Astrocyte of the cerebellum (primary cell): ENCODE results near the gene MST1.
"Not testable (repeated sequence)": the region's sequence is repeated elsewhere in the genome, so short reads cannot be mapped to it uniquely, and the experiment has no call there.

ENCODE experiments used
- DNase-seq: peaks from one replicate; pipeline ENCODE4 v3.0.0-alpha.2; 2011; ENCODE audit warnings: low read depth
- H3K4me3 ChIP-seq: 2 replicates; pipeline ENCODE4 v1.5.1; 2011; ENCODE audit warnings: mild to moderate bottlenecking, low read depth, low read length, moderate library complexity
- in situ Hi-C: cut with HindIII; loops from 2 replicates; pipeline ENCODE4 v1.10.0; 2017; ENCODE audit warnings: low sequenced_read_pairs
- TF ChIP-seq, protein P1 (sequence below): IDR thresholded peaks from 2 replicates; pipeline ENCODE4 v1.5.1; 2012; ENCODE audit warnings: low read length, low read depth, moderate library complexity, mild to moderate bottlenecking; ENCODE audit errors: missing control alignments

Gene MST1

DNA sequence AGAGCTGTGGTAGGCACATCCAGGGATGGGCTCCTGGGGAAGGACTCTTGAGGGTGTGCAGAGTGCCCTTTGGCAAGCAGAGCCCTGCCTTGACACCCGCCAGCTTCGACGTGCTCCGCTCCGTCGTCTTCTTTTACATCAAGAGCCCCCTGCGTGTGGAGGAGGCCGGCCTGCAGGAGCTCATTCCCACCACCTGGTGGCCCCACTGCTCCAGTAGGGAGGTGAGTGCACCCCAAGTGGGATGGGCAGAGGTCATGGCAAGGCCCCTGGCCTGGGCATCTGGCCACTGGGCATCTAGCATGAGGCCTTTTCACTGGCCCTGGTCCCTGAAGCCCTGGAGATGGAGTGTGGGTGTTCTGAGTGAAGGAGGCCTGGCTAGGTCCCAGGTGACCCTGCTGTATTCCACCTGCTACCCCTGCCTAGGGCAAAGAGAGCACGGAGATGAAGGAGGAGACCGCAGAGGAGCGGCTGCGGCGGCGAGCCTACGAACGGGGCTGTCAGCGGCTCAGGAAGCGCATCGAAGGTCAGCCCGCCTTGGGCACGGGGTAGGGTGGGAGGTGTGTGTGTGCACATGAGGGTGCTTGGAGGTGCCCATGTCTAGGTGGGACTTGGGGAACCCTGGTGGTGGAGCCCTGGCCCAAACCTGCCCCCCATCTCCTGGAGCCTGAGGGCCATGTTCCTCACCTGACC is 12.3 kb upstream of the MST1 start:
- TF ChIP-seq, protein P1, sequence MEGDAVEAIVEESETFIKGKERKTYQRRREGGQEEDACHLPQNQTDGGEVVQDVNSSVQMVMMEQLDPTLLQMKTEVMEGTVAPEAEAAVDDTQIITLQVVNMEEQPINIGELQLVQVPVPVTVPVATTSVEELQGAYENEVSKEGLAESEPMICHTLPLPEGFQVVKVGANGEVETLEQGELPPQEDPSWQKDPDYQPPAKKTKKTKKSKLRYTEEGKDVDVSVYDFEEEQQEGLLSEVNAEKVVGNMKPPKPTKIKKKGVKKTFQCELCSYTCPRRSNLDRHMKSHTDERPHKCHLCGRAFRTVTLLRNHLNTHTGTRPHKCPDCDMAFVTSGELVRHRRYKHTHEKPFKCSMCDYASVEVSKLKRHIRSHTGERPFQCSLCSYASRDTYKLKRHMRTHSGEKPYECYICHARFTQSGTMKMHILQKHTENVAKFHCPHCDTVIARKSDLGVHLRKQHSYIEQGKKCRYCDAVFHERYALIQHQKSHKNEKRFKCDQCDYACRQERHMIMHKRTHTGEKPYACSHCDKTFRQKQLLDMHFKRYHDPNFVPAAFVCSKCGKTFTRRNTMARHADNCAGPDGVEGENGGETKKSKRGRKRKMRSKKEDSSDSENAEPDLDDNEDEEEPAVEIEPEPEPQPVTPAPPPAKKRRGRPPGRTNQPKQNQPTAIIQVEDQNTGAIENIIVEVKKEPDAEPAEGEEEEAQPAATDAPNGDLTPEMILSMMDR: peak; percentile 63
- no peak overlapping the region for H3K4me3 ChIP-seq
- in situ Hi-C loops: no loop called here
- DNase-seq: no peak

DNA sequence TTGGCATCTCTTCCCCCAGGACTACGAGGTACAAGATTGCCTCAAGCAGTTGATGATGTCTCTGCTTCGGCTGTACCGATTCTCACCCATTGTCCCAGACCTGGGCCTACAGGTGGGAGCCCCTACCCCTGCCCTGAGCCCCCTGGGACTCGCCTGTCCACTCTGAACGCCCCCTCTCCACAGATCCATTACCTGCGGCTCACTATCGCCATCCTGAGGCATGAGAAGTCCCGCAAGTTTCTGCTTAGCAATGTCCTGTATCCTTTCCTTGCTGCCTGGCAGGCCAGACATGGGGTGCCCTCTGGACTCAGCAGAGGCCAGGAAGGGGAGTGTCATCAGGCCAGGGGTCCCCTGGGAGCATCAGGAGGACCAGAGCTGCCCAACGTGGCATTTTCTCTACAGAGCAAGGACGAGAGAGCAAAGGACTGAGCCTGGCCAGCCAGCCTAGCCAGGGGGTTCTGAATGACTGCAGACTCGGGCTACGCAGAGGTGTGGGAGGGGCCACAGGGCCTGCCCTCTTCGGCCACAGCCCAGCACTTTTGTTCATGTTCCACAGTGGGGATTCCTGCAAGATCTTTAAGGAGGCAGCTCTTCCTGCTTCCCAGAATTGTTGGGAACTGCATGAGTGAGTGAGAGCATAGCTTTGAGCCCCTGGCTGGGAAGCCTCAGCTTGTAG is 11.3 kb upstream of the MST1 start:
- TF ChIP-seq, protein P1: no peak
- no peak for DNase-seq
- in situ Hi-C loops: no loop called here
- no peak overlapping the region for H3K4me3 ChIP-seq

DNA sequence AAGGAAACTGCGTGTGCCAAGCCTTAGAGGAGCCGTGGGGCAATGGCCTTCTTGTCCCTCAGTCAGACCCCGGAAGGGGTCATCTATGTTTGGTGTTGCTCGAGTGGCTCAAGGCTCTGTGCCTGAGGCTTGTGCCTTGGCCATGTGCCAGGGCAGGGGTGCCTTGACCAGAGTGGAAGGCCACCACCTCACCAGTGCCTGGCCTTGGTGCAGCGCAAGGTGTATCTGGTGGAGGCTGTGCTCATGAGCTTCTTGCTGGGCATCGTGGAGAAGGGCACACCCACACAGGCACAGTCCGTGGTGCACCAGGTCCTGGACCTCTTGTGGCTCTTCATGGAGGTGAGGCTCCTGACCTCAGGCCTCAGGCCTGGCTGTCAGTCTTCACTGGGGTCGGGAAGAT is 10.7 kb upstream of the MST1 start:
- TF ChIP-seq, protein P1: no peak

DNA sequence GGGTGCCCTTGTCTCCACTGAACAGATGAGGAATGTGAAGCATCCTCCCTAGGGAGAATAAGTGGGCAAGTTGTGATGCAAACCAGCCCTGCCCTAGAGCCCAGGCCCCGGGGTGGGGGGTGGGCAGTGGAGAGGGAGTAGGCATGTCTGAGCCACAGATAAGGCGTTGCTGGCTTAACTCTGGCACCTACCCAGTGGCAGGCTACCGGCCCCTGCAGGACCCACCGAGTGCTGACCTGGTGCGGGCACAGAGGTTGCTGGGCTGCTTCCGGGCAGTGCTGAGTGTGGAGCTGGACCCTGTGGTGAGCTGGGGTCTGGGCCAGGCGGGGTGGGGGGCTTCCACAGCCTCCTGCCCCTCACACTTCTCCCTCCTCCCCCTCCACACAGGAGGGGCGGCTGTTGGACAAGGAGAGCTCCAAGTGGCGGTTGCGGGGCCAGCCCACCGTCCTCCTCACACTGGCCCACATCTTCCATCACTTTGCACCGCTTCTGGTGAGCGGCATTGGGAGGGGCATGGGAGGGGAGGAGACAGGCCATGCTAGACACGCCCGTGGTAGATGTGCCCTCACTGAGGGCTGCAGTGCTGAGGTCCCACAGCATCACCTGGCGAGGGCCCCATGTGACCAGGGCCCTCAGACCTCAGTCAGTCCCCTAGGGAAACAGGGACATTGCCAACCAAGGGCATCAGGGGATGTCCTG is 10.2 kb upstream of the MST1 start:
- no peak for DNase-seq
- in situ Hi-C loops: no loop called here
- H3K4me3 ChIP-seq: no peak overlapping the region
- TF ChIP-seq, protein P1: no peak

More for the DNA sequence above, 10.7 kb upstream of the MST1 start:
- in situ Hi-C loops: no loop called here
- DNase-seq: no peak
- H3K4me3 ChIP-seq: no peak overlapping the region

DNA sequence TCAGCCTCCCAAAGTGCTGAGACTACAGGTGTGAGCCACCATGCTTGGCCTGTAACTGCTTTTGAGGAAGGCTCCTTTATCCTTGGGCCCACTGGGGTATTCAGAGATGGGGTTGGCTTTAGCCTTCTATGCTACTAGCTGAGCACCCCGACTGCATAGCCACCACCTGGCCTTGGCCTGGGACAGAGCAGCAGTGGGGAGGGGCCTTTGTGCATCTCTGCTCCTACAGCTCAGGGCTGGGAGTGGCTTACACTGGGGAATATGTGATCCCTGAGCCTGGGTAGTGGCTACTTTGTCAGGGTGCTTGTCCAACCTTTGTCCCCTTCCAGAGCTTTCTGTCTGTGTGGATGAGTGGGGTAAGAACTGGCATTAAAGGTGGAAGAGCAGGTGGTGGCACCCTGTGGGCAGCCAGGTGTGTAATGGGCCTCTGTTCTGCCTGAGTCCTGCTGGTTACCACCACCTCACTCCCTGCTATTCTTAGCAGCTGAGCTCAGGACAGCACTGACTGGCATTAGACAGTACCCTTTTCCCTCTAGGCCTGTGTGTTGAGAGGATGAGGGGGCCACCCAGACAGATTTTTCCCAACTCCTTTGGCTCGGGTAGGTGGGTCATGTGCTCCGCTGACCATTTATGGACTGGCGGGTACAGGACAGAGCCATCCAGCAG is 6.2 kb upstream of the MST1 start:
- in situ Hi-C loops, H3K4me3 ChIP-seq, DNase-seq: not testable (repeated sequence)

DNA sequence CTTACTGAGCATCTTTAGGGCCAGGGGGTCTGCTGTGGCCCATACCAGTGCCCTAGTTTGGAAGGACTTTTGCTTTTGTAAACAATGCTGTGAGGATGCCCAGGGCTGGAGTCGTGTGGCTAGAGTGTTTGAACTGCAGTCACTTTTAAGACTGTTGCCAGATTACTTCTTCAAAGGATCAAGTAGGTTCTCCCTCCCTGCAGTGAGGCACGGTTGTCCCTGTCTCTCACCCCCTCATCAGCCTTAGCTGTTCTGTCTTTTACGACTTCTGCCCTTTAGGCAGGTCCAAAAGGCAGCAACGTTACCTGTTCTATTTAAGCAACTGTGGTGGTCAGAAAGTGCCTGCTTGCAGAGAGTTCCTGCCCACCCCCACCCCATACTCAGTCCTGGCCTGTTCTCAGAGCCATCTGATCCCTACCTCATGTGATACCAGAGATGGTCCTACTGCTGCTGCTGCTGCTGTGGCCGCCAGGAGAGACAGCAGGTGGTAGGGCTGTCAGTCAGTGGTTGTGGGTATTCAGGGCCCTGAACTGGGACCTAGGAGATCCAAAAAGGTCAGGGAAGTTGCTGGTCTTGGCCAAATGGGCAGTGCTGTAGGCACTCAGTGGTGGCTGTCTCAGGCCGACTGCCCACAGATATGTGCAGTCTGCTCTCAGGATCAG is 5.3 kb upstream of the MST1 start:
- DNase-seq, in situ Hi-C loops, H3K4me3 ChIP-seq: not testable (repeated sequence)

DNA sequence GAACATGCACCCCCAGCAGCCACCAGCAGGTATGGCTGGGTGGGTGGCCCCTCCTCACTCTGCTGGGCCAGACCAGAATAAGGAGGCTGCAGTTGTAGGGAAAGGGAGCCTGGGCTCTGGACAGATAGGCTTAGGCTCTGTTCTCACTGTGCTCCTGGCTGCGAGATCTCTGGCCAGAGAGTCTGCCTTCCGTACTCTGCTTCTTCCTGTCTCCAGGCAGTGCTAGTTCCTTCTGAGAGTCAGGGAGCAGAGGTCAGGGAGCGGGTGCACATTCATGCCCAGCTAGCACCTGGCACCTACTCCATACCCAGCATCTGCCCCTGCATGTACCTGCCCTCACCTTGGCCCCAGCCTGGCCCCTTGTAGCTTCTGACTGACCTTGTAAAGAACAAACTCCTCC is 2.2 kb upstream of the MST1 start:
- DNase-seq, H3K4me3 ChIP-seq, in situ Hi-C loops: not testable (repeated sequence)

DNA sequence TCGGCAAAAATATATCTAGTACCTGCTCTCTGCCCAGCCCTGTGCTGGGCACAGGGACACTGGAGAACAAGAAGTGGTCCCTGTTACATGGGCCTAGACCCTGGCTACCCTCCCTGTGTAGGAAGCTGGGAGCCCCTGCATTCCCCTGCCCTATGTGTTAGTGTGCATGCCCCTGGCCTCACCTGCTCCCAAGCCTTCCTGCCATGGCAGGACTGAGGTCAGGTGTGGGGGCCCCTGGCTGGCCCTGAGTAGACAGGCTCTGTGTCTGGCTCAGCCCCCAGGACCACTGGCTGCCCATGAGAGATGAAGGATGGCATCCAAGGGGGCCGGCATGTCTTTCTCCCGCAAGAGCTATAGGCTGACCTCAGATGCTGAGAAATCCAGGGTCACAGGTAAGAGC is 1.6 kb upstream of the MST1 start:
- in situ Hi-C loops, H3K4me3 ChIP-seq, DNase-seq: not testable (repeated sequence)

DNA sequence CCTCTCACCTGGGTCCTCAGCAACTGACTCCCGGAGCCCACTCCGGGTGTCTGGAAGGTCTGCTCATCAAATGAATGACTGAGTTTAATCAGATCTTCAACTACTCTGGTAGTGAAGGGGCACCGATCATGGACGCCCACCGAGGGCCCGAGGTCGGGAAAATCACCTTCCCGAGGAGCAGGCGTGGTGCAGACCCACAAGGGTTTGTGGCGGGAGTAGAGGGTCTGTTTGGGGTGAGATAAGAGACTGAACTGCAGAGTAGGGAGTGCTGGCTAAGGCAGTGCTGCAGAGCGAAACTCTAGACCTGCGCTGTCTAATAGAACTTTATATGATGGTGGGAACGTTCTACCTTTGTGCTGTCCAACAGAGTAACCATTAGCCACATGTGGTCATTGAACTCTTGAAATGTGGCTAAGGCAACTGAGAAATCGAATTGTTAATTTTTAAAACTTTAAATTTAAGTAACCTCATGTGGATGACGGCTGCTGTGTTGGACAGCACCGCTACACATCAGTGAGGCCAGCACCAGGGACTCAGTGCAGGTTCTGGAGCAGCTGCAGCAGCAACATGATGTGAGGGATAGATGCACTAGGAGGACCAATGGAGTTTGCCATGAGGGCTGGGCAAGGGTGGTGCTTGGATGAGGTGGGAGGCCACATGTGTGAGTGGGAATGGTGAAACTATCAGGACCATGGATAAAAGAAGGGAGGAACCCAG is 792 bp upstream of the MST1 start:
- in situ Hi-C loops, DNase-seq: not testable (repeated sequence)
- peak overlapping the region; percentile 95 for H3K4me3 ChIP-seq

DNA sequence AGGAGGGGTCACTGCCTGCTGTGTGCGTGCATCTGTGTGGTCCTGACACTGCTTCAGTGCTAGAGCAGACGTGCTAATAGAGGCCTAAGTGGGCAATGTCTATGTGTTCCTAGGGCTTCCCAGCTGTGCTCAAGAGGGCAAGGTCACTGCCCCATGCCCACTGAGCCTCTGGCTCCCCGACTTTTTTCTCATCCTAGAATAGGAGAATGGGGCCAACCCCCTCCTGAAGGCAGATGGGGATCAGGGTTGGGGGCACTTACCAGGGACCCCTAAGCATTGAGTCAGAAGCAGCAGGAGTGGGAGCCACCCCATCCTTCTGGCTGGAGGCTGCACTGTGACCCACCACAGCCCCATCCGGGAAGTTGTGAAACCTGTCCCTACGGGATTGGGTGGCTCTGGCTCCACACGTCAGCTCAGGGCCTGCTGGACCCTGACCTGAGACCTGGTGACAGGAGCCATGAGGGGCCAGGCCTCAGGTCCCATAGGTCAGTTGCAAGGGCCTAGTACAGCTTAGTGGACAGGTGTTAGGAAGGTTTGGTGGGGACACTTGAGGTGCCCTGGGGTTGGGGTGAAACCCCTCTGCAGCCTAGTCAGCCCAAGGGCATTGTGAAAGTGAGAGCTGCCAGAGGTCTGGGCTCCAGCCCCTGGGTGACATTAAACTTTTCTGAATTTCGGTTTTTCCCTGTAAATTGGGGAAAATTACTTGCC is 782 bp downstream of the MST1 start:
- in situ Hi-C loops, DNase-seq: not testable (repeated sequence)

DNA sequence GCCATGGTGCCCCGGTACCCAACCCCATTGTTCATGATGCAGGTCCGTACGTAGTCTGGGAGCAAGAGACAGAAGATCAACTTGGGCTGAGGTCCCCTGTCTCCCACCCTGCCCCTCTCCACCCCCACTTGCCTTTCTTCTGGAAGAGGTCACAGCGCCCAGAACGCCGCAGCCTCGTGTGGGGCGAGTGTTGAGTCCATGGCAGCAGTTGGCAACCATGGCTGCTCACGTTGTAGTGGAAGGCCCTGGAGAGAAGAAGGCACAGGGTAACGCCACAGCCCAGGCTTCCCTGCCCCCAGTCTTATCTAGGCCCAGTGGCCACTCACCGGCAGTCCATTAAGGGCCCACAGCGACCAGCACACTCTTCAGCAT is 1.9 kb downstream of the MST1 start:
- H3K4me3 ChIP-seq, DNase-seq, in situ Hi-C loops: not testable (repeated sequence)

More for the DNA sequence above, 782 bp downstream of the MST1 start:
- peak overlapping the region; percentile 95 for H3K4me3 ChIP-seq
